NCI-H82 (cell line): ENCODE data around the gene BRAF.
"Not testable (repeated sequence)": the region's sequence is repeated elsewhere in the genome, so short reads cannot be mapped to it uniquely, and the experiment has no call there.

ENCODE experiments used
- DNase-seq: peaks from one replicate; lab custom pipeline; 2025; lab: John Stamatoyannopoulos, UW

The BRAF gene

DNA sequence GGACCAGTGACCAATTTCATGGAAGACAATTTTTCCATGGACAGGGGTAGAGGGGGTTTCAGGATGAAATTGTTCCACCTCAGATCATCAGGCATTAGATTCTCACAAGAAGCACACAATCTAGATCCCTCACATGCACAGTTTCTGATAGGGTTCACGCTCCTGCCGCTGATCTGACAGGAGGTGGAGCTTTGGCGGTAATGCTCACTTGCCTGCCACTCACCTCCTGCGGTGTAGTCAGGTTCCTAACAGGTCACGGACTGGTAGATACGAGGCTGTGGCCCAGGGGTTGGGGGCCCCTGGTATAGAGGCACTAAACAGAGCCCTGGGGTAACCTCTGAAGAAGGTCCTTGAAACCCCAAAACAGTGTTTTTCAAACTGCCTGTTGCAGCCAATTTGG, 6.5 kb downstream of the BRAF start:
- DNase-seq = no peak

DNA sequence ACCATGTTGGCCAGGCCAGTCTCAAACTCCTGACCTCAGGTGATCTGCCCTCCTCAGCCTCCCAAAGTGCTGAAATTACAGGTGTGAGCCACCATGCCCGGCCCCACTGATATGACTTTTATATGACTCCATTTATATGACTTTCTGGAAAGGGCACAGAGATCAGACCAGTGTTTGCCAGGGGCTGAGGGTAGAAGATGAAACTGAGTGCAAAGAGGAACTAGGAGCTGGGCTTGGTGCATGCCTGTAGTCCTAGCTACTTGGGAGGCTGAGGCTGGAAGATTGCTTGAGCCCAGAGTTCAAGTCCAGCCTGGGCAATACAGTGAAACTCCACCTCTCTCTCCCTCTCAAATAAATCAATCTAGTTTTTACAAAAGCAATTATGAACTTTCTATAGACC, 7.5 kb downstream of the BRAF start:
- no peak for DNase-seq

DNA sequence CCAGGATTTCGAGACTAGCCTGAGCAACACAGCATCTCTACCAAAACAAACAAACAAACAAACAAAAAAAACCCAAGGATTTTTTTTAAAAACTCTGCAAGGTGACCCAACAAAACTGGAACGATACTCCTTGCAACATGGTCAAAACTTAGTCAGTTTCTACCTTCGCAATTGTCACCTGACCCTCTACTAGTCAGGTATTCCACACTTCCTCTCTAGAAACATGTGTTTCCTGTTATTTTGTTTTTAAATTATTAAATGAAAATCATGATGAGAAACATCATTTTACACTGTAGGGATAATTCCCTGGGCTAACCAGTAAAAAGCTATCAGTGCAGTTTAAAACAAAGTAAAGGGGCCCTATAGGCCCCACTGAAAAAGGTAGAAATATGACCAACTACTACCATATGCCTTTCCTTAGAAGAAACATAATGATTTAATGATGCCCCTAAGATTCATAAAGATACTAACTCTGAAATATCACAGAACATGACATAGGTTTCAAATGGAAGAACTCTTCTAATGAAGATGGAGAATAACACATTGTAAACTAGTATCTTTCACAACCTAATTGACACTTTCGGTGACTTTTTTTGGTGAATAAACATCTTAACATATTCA, 8.7 kb downstream of the BRAF start:
- DNase-seq = no peak

DNA sequence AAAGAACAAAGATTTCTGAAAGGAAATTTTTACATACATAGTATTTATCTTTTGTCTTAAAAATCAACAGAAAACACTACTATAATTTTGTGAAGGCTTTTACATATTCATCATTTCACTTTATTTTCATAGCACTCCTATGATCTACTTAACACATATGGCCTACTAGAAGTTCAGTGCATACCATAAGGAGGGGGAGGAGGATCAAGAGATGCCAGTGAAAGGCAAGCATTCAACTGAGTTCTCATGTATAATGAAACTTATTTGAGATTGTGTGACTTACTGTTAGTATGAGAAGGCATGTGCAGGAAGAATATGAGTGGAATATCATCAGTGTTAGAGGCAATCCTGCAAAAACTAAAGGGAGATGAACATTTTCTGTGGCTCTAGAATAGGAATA, 10.6 kb downstream of the BRAF start:
- peak; percentile 23 for DNase-seq

DNA sequence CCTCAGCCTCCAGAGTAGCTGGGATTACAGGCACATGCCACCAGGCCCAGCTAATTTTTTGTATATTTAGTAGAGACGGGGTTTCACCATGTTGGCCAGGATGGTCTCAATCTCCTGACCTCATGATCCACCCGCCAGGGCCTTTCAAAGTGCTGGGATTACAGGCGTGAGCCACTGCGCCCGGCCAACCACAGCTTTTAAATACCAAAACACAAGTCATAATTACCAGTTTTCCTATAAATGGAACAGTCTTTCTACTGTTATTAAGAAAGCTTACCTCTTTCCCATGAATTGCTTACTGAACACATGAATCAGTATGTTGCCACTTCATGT, 11.2 kb downstream of the BRAF start:
- peak; percentile 11 for DNase-seq

DNA sequence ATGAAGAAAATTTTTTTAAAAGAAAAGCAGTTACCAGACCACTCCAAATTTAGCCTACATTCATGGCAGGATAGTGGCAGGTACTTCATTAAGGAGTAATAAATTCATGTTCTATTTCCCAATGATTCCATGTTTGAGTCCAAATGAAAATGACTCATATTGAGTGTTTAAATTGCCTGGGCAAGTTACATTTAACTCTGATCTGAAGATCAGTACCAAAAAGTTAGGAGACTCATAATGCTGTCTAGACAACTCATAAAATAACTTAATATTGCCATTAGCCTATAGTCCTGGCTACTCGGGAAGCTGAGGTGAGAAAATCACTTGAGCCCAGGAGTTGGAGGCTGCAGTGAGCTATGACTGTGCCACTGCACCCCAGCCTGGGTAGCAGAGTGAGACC, 13.0 kb downstream of the BRAF start:
- DNase-seq = no peak

DNA sequence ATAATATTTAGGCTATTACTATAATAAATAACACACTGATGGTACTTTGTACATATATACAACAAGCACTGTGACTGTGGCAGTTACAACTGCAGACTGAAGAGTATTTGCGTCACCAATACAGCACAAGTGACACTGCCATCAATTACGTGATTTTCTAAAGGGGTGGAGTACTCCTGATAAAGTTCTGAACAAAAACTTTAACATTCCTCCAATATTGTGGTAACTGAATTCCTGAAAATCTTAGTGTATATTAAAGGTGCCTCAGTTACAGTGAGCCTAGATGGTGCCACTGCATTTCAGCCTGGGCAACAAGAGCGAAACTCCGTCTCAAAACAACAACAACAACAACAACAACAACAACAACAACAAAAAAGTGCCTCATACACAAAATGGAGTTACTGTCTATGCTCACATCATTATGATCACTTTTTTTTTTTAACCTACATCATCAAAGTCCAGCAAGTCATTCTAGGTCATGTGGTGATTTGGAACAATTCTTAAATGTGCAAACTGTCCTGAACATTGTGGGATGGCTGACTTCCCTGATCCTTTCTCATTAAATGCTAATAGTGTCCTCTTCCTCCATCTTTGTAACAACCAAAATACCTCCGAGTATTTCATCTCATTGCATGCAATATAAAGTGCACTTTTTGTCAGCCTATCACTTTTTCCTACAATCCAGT, 15.1 kb downstream of the BRAF start:
- no peak for DNase-seq

DNA sequence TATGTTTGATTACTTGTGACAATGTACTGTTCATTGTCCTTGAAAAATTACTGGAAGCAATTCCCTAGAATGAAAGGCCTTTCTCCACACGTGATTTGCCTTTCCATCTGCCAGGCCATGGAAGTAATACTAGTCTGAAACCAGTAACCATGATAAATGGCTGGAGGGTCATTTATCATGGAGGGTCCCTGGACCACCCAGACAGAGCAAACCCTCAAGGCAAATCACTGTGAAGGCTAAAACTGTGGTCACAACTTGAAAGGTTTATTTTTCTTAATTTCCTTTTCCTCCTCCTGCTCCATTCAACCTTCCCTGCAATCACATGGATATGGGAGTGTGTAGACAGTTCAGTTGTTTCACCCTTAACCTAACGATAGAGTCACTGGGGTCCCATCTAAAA, 16.4 kb downstream of the BRAF start:
- DNase-seq = no peak

DNA sequence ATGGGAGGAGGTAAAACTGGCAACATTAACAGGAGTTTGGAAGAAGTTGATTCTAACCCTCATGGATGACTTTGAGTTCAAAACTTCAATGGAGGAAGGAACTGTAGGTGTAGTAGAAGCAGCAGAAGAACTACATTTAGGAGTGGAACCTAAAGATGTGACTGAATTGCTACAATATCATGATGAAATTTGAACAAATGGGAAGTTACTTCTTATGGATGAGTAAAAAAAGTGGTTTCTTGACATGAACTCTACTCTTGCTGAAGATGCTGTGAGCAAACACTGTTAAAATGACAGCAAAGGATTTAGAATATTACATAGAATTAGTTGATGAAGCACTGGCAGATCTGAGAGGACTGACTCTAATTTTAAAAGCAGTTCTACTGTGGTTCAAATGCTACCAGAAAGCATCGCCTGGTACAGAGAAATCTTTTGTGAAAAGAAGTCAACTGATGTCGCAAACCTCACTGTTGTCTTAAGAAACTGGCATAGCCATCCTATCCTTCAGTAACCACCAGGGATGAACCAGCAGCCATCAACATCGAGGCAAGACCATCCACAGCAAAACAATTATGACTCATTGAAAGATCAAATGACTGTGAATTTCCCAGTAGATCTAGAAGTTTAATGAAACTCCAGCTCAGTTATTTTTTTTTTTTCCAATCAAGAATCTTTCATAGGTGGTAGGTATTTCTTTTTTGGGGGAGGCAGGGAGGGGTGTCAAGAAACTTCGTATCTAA, 20.8 kb downstream of the BRAF start:
- DNase-seq = no peak

DNA sequence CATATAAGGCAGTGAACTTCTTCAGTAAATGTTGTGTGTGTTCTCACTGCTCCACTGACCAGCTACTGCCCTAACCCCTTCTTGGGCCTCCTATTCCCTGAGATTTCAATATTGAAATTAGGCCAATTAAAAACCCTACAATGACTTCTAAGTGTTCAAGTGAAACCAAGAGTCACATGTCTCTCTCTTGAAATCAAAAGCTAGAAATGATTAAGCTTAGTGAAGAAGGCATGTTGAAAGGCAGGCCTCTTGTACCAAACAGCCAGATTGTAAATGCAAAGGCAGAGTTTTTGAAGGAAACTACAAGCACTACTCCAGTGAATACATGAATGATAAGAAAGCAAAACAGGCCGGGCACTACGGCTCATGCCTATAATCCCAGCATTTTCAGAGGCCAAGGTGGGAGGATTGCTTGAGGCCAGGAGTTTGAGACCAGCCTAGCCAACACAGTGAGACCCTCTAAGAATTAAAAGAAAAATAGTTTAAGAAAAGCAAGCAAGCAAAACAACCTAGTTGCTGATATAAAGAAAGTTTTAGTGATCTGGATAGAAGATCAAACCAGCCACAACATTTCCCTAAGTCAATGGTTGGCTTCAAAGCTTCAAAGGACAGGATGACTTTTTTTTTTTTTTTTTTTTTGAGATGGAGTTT, 22.3 kb downstream of the BRAF start:
- no peak for DNase-seq

DNA sequence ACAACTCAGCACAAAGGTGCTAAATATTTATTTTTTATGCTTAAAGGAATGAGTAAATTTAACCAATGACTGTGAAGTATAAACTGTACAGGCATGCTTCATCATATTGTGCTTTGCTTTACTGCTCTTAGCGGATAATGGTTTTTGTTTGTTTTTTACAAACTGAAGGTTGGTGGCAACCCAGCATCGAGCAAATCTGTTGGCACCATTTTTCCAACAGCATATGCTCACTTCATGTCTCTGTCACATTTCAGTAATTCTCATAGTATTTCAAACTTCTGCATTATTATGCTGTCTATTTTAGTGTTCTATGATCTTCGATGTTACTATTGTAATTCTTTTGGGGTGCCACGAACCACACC, 22.8 kb downstream of the BRAF start:
- no peak for DNase-seq

DNA sequence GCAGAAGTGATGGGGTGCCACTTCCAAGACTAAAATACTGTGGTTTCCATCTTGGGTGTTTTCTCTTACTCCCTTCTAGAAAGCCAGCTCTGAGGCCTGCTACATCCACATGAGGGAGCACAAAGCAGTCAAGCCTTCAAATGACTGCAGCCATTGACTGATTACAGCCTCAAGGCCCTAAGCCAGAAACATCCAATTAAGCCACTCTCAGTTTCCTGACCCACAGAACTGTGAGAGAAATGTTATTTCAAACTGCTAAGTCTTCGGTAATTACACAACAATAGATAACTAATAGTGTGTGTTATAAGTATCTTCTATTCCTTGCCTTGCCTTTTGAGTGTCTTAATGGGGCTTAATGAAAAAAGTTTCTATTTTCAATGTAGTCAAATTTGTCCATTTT, 24.8 kb downstream of the BRAF start:
- peak; percentile 91 for DNase-seq

DNA sequence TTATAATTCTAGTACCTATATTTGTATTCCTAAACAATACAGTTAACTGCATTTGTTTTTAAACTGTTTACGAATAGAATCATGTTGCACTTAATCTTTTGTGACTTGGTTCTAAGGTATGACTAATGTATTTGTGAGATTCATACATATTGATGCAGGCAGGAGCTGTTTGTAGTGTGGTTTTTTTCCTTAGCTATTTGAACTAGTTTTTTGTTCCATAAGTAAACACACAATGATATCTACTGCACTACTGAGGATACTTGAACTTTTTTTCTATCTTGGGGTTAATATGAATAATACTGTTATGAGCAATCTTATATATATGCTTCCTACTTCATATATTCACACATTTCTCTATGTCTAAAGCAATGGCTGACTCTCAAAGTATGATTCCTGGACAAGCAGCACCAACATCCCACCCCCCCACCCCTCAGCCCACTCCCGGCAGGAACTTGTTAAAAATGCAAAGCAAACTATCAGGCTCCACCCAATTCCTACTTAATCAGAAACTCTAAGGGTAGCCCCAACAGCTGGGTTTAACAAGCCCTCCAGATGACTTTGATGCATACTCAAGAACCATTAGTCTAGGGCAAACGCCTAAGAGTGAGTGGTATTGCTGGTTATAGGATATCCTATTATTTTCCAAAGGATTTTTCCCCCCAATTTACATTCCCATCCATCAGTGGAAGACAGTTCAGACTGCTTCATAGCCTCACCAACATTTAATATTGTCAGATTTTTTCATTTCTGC, 25.8 kb downstream of the BRAF start:
- peak; percentile 37 for DNase-seq

DNA sequence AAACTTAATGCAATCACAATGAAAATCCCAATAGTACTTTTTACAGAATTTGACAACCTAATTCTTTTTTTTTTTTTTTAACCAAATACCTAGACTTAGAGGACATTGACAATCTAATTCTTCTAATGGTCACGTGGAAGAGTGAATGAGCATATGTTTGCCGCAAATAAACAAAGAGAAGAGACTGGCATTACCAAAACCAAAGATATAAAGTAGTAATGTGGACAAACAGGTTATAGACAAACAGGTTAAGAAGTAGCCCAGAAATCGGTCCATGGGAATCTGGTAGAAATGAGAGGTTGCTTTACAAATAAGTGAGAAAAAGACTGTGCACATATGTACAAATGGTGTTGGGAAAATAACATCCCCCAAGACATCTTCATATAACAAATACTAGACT, 27.7 kb downstream of the BRAF start:
- DNase-seq = no peak

DNA sequence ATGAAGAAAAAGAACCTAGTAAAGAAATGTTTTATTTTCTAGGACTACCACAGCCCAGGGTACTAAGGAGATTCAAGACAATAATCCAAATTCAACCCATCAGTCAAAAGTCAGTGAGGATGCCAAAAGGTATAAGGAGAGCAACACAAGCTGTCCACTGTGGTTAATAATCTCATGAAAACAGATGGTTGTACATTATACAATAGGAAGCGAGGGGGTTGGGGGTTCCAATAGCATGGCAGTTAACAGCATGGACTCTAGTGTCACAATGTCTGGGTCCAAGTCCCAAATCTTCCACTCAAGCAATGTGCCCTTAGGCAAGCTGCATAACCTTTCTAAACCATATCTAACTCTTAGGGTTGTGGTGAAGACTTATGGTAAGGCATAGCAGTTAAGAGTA, 35.1 kb downstream of the BRAF start:
- DNase-seq = peak; percentile 99

DNA sequence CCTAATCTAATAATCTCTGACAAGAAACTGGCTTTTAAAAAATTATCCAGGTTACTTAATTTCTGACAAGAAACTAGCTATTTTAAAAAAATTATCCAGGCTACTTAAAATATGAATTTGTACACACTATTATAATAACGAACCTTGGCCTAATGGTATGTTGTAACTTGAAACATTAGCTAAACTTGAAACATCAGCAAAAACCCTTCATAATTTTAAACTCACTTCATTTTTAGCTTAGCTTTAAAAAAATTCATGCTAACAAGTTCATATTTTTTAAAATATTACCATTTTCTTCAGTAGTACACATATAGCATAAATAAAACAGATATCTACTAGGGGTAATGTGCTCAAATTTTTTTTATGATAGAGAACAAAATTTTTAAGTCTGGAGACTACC, 35.6 kb downstream of the BRAF start:
- no peak for DNase-seq

DNA sequence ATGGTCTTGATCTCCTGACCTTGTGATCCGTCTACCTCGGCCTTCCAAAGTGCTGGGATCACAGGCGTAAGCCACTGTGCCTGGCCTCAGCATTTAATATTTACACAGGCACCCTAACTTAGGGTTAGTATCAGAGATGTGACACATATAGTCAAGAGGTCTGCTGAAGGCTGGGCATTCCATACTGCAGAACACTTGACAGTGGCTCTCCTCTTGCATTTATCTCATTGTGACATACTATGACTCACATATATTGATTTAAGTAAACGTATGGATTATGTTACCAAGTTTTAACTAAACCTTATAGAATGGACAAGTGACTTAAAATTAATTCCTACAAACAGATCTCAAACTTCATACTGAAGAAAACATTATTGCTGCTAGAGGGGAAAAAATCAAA, 36.6 kb downstream of the BRAF start:
- no peak for DNase-seq

DNA sequence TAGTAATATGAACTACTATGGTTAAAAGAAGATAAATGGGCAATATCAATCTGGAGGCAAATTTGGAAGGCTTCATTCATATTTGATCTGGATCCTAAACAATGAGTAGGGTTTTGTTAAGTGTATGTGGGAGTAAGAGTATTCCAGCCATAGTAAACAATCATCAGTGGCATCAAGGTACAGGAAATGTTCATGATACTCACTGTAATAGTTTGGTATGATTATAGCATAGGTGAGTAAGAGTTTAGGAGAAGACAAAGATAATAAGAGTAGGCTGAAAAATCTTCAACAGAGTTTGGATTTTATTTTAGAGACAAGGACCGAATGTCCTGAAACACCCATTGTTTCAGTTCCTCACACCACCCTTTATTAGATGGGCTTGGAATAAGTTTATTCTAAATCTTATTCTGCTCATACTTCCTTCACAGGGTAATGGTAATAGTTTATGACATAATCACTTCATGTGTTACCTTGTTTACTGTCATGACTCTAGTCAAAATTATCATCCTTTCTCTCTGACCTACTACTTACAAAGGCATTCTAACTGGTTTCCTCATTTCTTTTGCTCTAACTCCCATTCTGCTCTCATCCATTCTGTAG, 38.9 kb downstream of the BRAF start:
- DNase-seq = no peak

DNA sequence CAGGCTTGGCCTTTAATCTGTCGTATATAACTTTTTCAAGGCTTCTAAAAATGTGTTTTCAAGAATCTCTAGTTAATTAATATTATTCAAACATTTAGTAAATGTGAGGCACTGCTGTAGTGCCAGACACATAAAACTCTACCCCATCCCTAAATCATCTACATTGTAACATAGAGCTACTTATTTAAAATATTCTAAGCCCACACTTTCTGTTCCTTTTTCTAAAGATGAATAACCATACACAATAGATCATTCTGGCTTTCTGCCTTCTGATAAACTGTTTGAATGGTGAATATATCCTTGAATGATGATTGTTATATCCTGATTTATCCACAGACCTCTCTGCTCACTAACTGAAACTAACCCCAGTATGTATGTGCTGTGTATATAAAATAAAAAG, 41.4 kb downstream of the BRAF start:
- DNase-seq = no peak

DNA sequence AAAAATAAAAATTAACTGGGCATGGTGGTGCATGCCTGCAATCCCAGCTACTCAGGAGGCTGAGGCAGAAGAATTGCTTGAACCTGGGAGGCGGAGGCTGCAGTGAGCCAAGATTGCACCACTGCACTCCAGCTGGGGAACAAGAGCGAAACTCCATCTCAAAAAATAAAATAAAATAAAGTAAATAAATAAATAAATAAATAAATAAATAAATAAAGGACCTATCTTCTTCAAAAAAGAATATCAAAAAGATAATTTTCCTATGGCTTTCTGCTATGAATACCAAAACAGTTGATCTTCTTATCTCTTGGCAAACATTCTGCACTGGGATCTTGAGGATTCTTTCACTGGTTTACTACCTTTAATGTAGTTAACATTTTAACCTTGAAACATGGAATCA, 41.9 kb downstream of the BRAF start:
- not testable (repeated sequence) for DNase-seq

DNA sequence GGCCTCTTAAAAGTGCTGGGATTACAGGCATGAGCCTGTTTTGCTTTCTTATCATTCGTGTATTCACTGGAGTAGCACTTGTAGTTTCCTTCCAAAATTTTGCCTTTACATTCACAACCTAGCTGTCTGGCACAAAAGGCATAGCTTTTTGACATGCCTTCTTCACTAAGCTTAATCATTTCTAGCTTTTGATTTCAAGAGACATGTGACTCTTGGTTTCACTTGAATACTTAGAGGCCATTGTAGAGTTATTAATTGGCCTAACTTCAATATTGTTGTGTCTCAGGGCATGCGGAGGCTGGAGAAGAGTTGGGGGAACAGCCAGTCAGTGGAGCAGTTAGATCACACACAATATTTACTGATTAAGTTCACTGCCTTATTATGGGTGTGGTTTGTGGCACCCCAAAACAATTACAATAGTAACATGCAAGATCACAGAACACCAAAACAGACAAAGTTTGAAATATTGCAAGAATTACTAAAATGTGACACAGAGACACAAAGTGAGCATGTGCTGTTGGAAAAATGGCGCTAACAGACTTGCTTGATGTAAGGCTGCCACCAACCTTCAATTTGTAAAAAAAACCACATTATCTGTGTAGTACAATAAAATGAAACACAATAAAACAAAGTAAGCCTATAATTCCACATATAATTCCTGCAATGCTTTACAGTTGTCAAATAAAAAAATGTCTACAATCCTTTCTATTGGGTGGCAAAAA, 43.1 kb downstream of the BRAF start:
- no peak for DNase-seq

DNA sequence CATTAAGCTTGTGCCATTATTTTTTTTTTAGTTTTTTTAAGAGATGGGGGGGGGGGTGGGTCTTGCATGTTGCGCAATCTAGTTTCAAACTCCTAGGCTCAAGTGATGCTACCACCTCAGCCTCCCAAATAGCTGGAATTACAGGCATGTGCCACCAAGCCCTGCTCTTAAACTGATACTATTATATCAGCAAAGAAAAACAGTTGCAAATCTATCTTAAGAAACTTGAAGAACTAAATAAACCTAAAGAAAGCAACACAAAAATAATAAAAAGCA, 47.5 kb downstream of the BRAF start:
- DNase-seq = no peak
